IMR-90 (cell line): ENCODE data around the gene SMIM7. TPM values are rescaled to one million over a fixed set of nuclear protein-coding genes. Genes with fewer than 3 reads are reported as not detected.

Source experiments
- ATAC-seq: fragments of 200-7000 bp; cut with Tn5 transposase; 2 replicates; pipeline ENCODE4 v1.9.1; 2020; ENCODE audit warnings: low read depth, mild to moderate bottlenecking, moderate library complexity
- BruUV-seq: library from RNA; stranded (reverse); fragments of 400-500 nt; replicated peaks from 2 replicates; lab custom pipeline; 2021; lab: Mats Ljungman, UMichigan
- CTCF ChIA-PET: fragments of 300-600 bp; formaldehyde crosslinking; extraction: SDS; loops from one replicate; lab custom pipeline; 2021; ENCODE audit warnings: antibody characterized with exemption; lab: Yijun Ruan, JAX
- POLR2A ChIA-PET: fragments of 300-600 bp; sonication (Branson Sonifier 250); formaldehyde crosslinking; loops from one replicate; lab custom pipeline; 2022; ENCODE audit warnings: antibody characterized with exemption; ENCODE audit not compliant: unreplicated experiment; lab: Charles Lee
- DNase-seq: peaks from one replicate; pipeline ENCODE4 v3.0.0; 2013
- H2AFZ ChIP-seq: replicated peaks from 2 replicates; pipeline ENCODE3; 2013; ENCODE audit warnings: low read length, mild to moderate bottlenecking; ENCODE audit not compliant: poor library complexity
- H2AK5ac ChIP-seq: 2 replicates; pipeline ENCODE4 v1.6.1; 2013; ENCODE audit warnings: low read depth, low read length, inconsistent platforms
- H2AK9ac ChIP-seq: replicated peaks from 2 replicates; pipeline ENCODE3; 2013; ENCODE audit warnings: mild to moderate bottlenecking, low read depth, low read length, moderate library complexity; ENCODE audit not compliant: poor library complexity
- H2BK120ac ChIP-seq: 2 replicates; pipeline ENCODE4 v1.6.1; 2013; ENCODE audit warnings: low read depth, low read length, inconsistent platforms
- H2BK15ac ChIP-seq: 3 replicates; pipeline ENCODE4 v1.6.1; 2013; ENCODE audit warnings: low read depth, low read length, inconsistent platforms
- H2BK20ac ChIP-seq: 2 replicates; pipeline ENCODE4 v1.6.1; 2013; ENCODE audit warnings: low read depth, mild to moderate bottlenecking, inconsistent platforms, low read length, moderate library complexity
- H2BK5ac ChIP-seq: 2 replicates; pipeline ENCODE4 v1.6.1; 2013; ENCODE audit warnings: mild to moderate bottlenecking, low read depth, low read length, inconsistent platforms; ENCODE audit not compliant: poor library complexity, severe bottlenecking
- H3K14ac ChIP-seq: replicated peaks from 2 replicates; pipeline ENCODE4 v1.6.1; 2013; ENCODE audit warnings: low read depth, low read length, inconsistent platforms
- H3K18ac ChIP-seq: 2 replicates; pipeline ENCODE4 v1.6.1; 2013; ENCODE audit warnings: low read depth, low read length, control low read depth
- H3K23ac ChIP-seq: 2 replicates; pipeline ENCODE4 v1.6.1; 2013; ENCODE audit warnings: low read depth, low read length, inconsistent platforms
- H3K27ac ChIP-seq: 2 replicates; pipeline ENCODE4 v1.5.1; 2013; ENCODE audit warnings: mild to moderate bottlenecking, control low read depth, low read length; ENCODE audit not compliant: insufficient read depth
- H3K27me3 ChIP-seq: 2 replicates; pipeline ENCODE4 v1.6.1; 2013; ENCODE audit warnings: low read length; ENCODE audit not compliant: control insufficient read depth, insufficient read depth
- H3K36me3 ChIP-seq: 2 replicates; pipeline ENCODE4 v1.6.1; 2013; ENCODE audit warnings: low read length, mixed read lengths; ENCODE audit not compliant: control insufficient read depth, insufficient read depth
- H3K4ac ChIP-seq: 2 replicates; pipeline ENCODE4 v1.6.1; 2013; ENCODE audit warnings: low read depth, low read length, inconsistent platforms
- H3K4me1 ChIP-seq: 2 replicates; pipeline ENCODE4 v1.6.1; 2013; ENCODE audit warnings: low read length, mixed read lengths; ENCODE audit not compliant: control insufficient read depth, insufficient read depth
- H3K4me2 ChIP-seq: 2 replicates; pipeline ENCODE4 v1.6.1; 2013; ENCODE audit warnings: low read depth, mild to moderate bottlenecking, control low read depth, low read length, moderate library complexity
- H3K4me3 ChIP-seq: 2 replicates; pipeline ENCODE4 v1.5.1; 2013; ENCODE audit warnings: low read depth, mild to moderate bottlenecking, control low read depth, low read length, moderate library complexity; ENCODE audit not compliant: insufficient read depth
- H3K56ac ChIP-seq: 2 replicates; pipeline ENCODE4 v1.6.1; 2013; ENCODE audit warnings: low read length, inconsistent platforms; ENCODE audit not compliant: insufficient read depth; ENCODE audit errors: extremely low read depth
- H3K79me1 ChIP-seq, 2 experiments: 2 replicates each; pipeline ENCODE4 v1.6.1; 2013; ENCODE audit warnings: low read length in 2 of 2, inconsistent platforms in 1 of 2, low read depth in 1 of 2
- H3K9ac ChIP-seq: 2 replicates; pipeline ENCODE4 v1.6.1; 2013; ENCODE audit warnings: low read depth, low read length, control low read depth
- H3K9me1 ChIP-seq: 2 replicates; pipeline ENCODE4 v1.6.1; 2013; ENCODE audit warnings: low read length, inconsistent platforms; ENCODE audit not compliant: insufficient read depth
- H3K9me3 ChIP-seq: 2 replicates; pipeline ENCODE4 v1.6.1; 2013; ENCODE audit warnings: low read length; ENCODE audit not compliant: control insufficient read depth, insufficient read depth
- H4K20me1 ChIP-seq: 2 replicates; pipeline ENCODE4 v1.6.1; 2013; ENCODE audit warnings: low read length, inconsistent platforms; ENCODE audit not compliant: insufficient read depth
- H4K5ac ChIP-seq: 2 replicates; pipeline ENCODE4 v1.6.1; 2013; ENCODE audit warnings: mild to moderate bottlenecking, low read depth, low read length, control low read depth
- H4K8ac ChIP-seq, 2 experiments: 2 replicates each; pipeline ENCODE4 v1.6.1; 2013; ENCODE audit warnings: low read depth in 2 of 2, low read length in 2 of 2, control low read depth in 1 of 2, inconsistent platforms in 1 of 2
- H4K91ac ChIP-seq: 2 replicates; pipeline ENCODE4 v1.6.1; 2013; ENCODE audit warnings: low read depth, low read length, inconsistent platforms; ENCODE audit not compliant: insufficient read depth
- BHLHE40 ChIP-seq: fragments of 150-350 bp; IDR thresholded peaks from 2 replicates; pipeline ENCODE4 v1.6.1; 2016; ENCODE audit warnings: mild to moderate bottlenecking, low read depth, low read length
- CEBPB ChIP-seq: IDR thresholded peaks from 2 replicates; pipeline ENCODE4 v1.6.1; 2012; ENCODE audit warnings: low read depth, low read length, improper control_type of control experiment
- CHD1 ChIP-seq: IDR thresholded peaks from 2 replicates; pipeline ENCODE4 v1.6.1; 2012; ENCODE audit warnings: low read depth, low read length, improper control_type of control experiment
- CTCF ChIP-seq: conservative IDR thresholded peaks from 2 replicates; pipeline ENCODE4 v1.5.1; 2012; ENCODE audit warnings: mild to moderate bottlenecking, low read depth, low read length, improper control_type of control experiment
- ELK1 ChIP-seq: fragments of 150-350 bp; IDR thresholded peaks from 2 replicates; pipeline ENCODE4 v1.6.1; 2016; ENCODE audit warnings: low read depth, mild to moderate bottlenecking, low read length, moderate library complexity, borderline replicate concordance
- FOS ChIP-seq: fragments of 150-350 bp; IDR thresholded peaks from 2 replicates; pipeline ENCODE4 v1.6.1; 2016; ENCODE audit warnings: low read depth, low read length
- MAFK ChIP-seq: IDR thresholded peaks from 2 replicates; pipeline ENCODE4 v1.6.1; 2012; ENCODE audit warnings: low read depth, low read length, improper control_type of control experiment
- MAZ ChIP-seq: IDR thresholded peaks from 2 replicates; pipeline ENCODE4 v1.6.1; 2012; ENCODE audit warnings: low read depth, mild to moderate bottlenecking, low read length, improper control_type of control experiment, moderate library complexity, borderline replicate concordance
- MXI1 ChIP-seq: IDR thresholded peaks from 2 replicates; pipeline ENCODE4 v1.6.1; 2012; ENCODE audit warnings: low read depth, mild to moderate bottlenecking, low read length, moderate library complexity, borderline replicate concordance
- NFE2L2 ChIP-seq: fragments of 150-350 bp; IDR thresholded peaks from 2 replicates; pipeline ENCODE4 v1.6.1; 2016; ENCODE audit warnings: low read depth, mild to moderate bottlenecking, low read length
- POLR2A ChIP-seq: IDR thresholded peaks from 2 replicates; pipeline ENCODE4 v1.6.1; 2012; ENCODE audit warnings: mild to moderate bottlenecking, low read depth, low read length
- RAD21 ChIP-seq: IDR thresholded peaks from 2 replicates; pipeline ENCODE4 v1.6.1; 2012; ENCODE audit warnings: low read length, improper control_type of control experiment
- RCOR1 ChIP-seq: IDR thresholded peaks from 2 replicates; pipeline ENCODE4 v1.6.1; 2012; ENCODE audit warnings: mild to moderate bottlenecking, low read length, improper control_type of control experiment; ENCODE audit not compliant: insufficient replicate concordance
- RFX5 ChIP-seq: IDR thresholded peaks from 2 replicates; pipeline ENCODE4 v1.8.0; 2012; ENCODE audit warnings: low read depth, mild to moderate bottlenecking, low read length, moderate library complexity
- SMC3 ChIP-seq: fragments of 150-350 bp; IDR thresholded peaks from 2 replicates; pipeline ENCODE4 v1.6.1; 2016; ENCODE audit warnings: low read depth, mild to moderate bottlenecking, antibody characterized with exemption, low read length, moderate library complexity
- WGBS, 2 experiments: methylation state at CpG; one replicate each; pipeline versions ENCODE4 v1.1.5 to v1.1.7; 2013; ENCODE audit warnings: missing lambda C conversion rate in 2 of 2; ENCODE audit not compliant: insufficient read length in 1 of 2; ENCODE audit errors: extremely low coverage in 2 of 2; 5-methylcytosine and 5-hydroxymethylcytosine counted together
- dilution Hi-C: fragments of 300-500 bp; cut with HindIII; formaldehyde crosslinking; loops from one replicate; pipeline ENCODE4 v1.14.3; 2018; ENCODE audit warnings: low sequenced_read_pairs; ENCODE audit not compliant: unreplicated experiment
- in situ Hi-C: fragments of 300-500 bp; cut with MboI; formaldehyde crosslinking; loops from 3 replicates; pipeline ENCODE4 v1.14.3; 2019; ENCODE audit warnings: low sequenced_read_pairs, inconsistent platforms, mixed read lengths
- intact Hi-C: fragments of 100-400 bp; cut with micrococcal nuclease; formaldehyde crosslinking; loops from 2 replicates; pipeline ENCODE4 v1.10.0; 2022
- polyA plus RNA-seq, 3 experiments: library from polyadenylated mRNA; depleted of rRNA; stranded (reverse); fragments of >200 nt; gene quantifications; 2 replicates each; pipeline ENCODE4 v1.2.3, GENCODE V29; 2012; ENCODE audit warnings: low replicate concordance in 1 of 3
- total RNA-seq: library from RNA; depleted of rRNA; stranded (reverse); fragments of >200 nt; gene quantifications from 2 replicates; pipeline ENCODE4 v1.2.3, GENCODE V29; 2012
- TF ChIP-seq, protein P1 (sequence below): fragments of 150-350 bp; IDR thresholded peaks from 2 replicates; pipeline ENCODE4 v1.6.1; 2017; ENCODE audit warnings: mild to moderate bottlenecking, antibody characterized with exemption, low read length, low read depth

The SMIM7 gene
- total and polyA plus RNA-seq, 2 of the 4 experiments (the other 2 are of a cell fraction) = 55.7 to 64.8 TPM

DNA sequence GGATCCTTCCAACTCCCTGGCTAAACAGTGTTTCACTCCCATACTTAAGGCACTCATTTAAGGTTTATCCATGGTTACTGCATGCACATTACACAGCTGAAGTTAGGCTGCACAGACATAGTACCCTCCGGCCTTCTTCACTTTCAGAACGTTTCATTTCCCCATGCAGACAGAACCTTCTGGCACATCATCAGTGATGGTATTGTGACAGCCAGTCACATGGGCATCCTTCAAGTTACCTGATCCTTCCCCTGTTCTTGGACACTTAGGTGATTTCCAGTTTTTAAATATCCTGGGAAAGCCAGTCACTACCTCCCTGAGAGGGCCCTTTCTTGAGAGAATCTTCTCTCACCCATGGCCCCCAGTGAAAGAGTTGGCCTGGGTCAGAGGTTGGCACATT is 9.1 kb downstream of the SMIM7 start:
- Histone ChIP-seq H3K27me3 (no peaks in the 10 kb centered on the region), H2AK9ac (no peak overlapping the region), H2BK5ac (no peak overlapping the region), H3K79me1 (peaks cover 39 to 51% of the 10 kb centered on the region in 2 experiments), H3K4ac (no peak overlapping the region), H3K27ac (no peak overlapping the region), H3K18ac (no peak overlapping the region), H3K23ac (no peak overlapping the region; the same call in 1 of the 2 replicates), H3K4me2 (no peak overlapping the region), H3K9me1 (peaks cover 19% of the 10 kb centered on the region), H3K9ac (no peak overlapping the region), H3K4me1 (no peaks in the 10 kb centered on the region), H4K20me1 (peaks cover 21% of the 10 kb centered on the region; the same call in 1 of the 2 replicates), H3K14ac (no peak overlapping the region), H2BK120ac (no peak overlapping the region), H2BK20ac (no peak overlapping the region), H2AK5ac (no peak overlapping the region), H3K36me3 (peaks cover 57% of the 10 kb centered on the region), H3K4me3 (no peak overlapping the region), H3K9me3 (no peaks in the 10 kb centered on the region), H4K5ac (no peak overlapping the region), H4K8ac (no peak overlapping the region), H2BK15ac (no peak overlapping the region), H3K56ac (no peak overlapping the region), H4K91ac (no peak overlapping the region), H2AFZ (no peak overlapping the region)
- TF ChIP-seq POLR2A (no peak), RAD21 (no peak), NFE2L2 (no peak), BHLHE40 (no peak), CHD1 (no peak), FOS (no peak), RCOR1 (no peak), RFX5 (no peak), CTCF (no peak), MAFK (no peak), ELK1 (no peak), CEBPB (no peak), MXI1 (no peak), SMC3 (no peak), MAZ (no peak)
- TF ChIP-seq, protein P1, sequence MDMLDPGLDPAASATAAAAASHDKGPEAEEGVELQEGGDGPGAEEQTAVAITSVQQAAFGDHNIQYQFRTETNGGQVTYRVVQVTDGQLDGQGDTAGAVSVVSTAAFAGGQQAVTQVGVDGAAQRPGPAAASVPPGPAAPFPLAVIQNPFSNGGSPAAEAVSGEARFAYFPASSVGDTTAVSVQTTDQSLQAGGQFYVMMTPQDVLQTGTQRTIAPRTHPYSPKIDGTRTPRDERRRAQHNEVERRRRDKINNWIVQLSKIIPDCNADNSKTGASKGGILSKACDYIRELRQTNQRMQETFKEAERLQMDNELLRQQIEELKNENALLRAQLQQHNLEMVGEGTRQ = no peak
- dilution Hi-C loops = no loop called here
- 80% methylated on average over 2 of the region's 2 CpGs; no CpG with 5 or more reads in 1 of the 2 experiments for WGBS, 2 experiments
- ChIA-PET CTCF (no interaction called here), POLR2A (no interaction called here)
- BruUV-seq = no TSS peak
- DNase-seq (no peak), ATAC-seq (no peak)
- in situ Hi-C loops = no loop called here
- intact Hi-C loops = no loop called here
